ENCODE data around the gene MLLT1.

MLLT1 gene

GRCh38 chr19:6164906-6165531, 114.8 kb downstream of the MLLT1 start:
- no peaks in the 10 kb centered on the region; the same call in 1 of the 2 replicates for H3K9me3 ChIP-seq
- no peak for DNase-seq (ENCODE audit: low spot score in 2 of 2)
- in situ Hi-C loops (cut with MboI; ENCODE audit: low sequenced_read_pairs): no loop called here
- no peaks in the 10 kb centered on the region for H3K27me3 ChIP-seq (ENCODE audit: low read depth)
- H3K36me3 ChIP-seq (replicated peaks): no peaks in the 10 kb centered on the region
- no peaks in the 10 kb centered on the region for H3K4me1 ChIP-seq
- H3K4me3 ChIP-seq: no peak overlapping the region

- DNase-seq (ENCODE audit: low spot score in 2 of 2): peak; percentile 34 to 55
- no peaks in the 10 kb centered on the region for H3K4me1 ChIP-seq
- in situ Hi-C loops (cut with MboI; ENCODE audit: low sequenced_read_pairs): no loop called here
Observed at GRCh38 chr19:6161271-6161850, 118.4 kb downstream of the MLLT1 start.

More at GRCh38 chr19:6161271-6161850, 118.4 kb downstream of the MLLT1 start:
- Histone ChIP-seq H3K9me3 (peaks cover 2% of the 10 kb centered on the region; the same call in 1 of the 2 replicates), H3K36me3 (replicated peaks) (no peaks in the 10 kb centered on the region), H3K4me3 (no peak overlapping the region), H3K27me3 (ENCODE audit: low read depth) (no peaks in the 10 kb centered on the region)

Data from HAP-1 (cell line).